ENCODE data around the gene SFRP2.

The SFRP2 gene

DNA sequence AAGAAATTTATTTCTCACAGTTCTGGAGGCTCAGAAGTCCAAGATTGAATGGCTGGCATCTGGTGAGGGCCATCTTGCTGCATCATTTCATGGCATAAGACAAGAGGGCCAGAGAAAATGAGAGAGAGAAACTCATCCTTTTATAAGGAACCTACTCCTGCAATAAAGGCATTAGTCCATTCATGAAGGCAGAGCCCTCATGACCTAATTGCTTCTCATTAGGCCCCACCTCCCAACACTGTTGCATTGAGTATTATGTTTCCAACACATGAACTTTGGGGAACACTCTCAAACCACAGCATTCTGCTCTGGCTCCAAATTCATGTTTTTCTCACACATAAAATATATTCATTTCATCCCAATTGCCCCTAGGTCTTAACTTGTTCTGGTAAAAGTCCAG is 43.2 kb downstream of the SFRP2 start:
- H3K4me1 ChIP-seq (ENCODE audit: control insufficient read depth, insufficient read depth, low read depth, low read length), result peaks cover 4% of the 10 kb centered on the region
- peaks cover 0 to 4% of the 10 kb centered on the region in 2 experiments for H3K27me3 ChIP-seq (ENCODE audit: control insufficient read depth in 1 of 2, insufficient read depth in 1 of 2, low read length in 2 of 2)
- no peak overlapping the region for H2BK12ac ChIP-seq (ENCODE audit: low read length in 2 of 2)
- H2BK5ac ChIP-seq (ENCODE audit: low read depth, low read length, poor library complexity, severe bottlenecking), result no peak overlapping the region
- no peak overlapping the region for H2AFZ ChIP-seq (ENCODE audit: low read depth, low read length)
- no peak overlapping the region for H3K4me2 ChIP-seq (ENCODE audit: low read length, poor library complexity, severe bottlenecking)
- no peak overlapping the region for H3K23ac ChIP-seq (ENCODE audit: low read length in 2 of 2)
- H3K9me3 ChIP-seq (ENCODE audit: control insufficient read depth, low read length), result peaks cover 3% of the 10 kb centered on the region
- no peaks in the 10 kb centered on the region for H3K36me3 ChIP-seq (ENCODE audit: control insufficient read depth in 1 of 2, insufficient read depth in 2 of 2, low read depth in 1 of 2, low read length in 2 of 2)
- no peak overlapping the region for H3K4me3 ChIP-seq (ENCODE audit: insufficient read depth in 1 of 2, low read depth in 1 of 2, low read length in 2 of 2)
- H3K9ac ChIP-seq (ENCODE audit: low read length), result no peak overlapping the region
- no peak overlapping the region for H3K4ac ChIP-seq (ENCODE audit: low read depth in 1 of 2, low read length in 2 of 2)
- H4K8ac ChIP-seq (ENCODE audit: low read length), result no peak overlapping the region
- no peaks in the 10 kb centered on the region for H3K79me1 ChIP-seq (replicated peaks; ENCODE audit: low read length, poor library complexity, severe bottlenecking)
- no peak overlapping the region for H3K18ac ChIP-seq (ENCODE audit: low read depth in 1 of 2, low read length in 2 of 2)
- no peak overlapping the region for H2BK120ac ChIP-seq (ENCODE audit: low read depth, low read length)
- H3K14ac ChIP-seq (ENCODE audit: low read length in 2 of 2), result no peak overlapping the region
- DNase-seq, result no peak
- no peak overlapping the region for H3K27ac ChIP-seq (ENCODE audit: low read length, poor library complexity, severe bottlenecking)
- no peak overlapping the region for H2AK5ac ChIP-seq (ENCODE audit: low read length, severe bottlenecking)
- no peak overlapping the region for H2BK15ac ChIP-seq (ENCODE audit: low read depth, poor library complexity, severe bottlenecking)
- H4K91ac ChIP-seq (ENCODE audit: low read length), result no peak overlapping the region

GRCh38 chr4:153741541-153741940 is 47.3 kb downstream of the SFRP2 start:
- Histone ChIP-seq H2BK120ac (ENCODE audit: low read depth, low read length) (no peak overlapping the region), H3K23ac (ENCODE audit: low read length in 2 of 2) (no peak overlapping the region), H3K18ac (ENCODE audit: low read depth in 1 of 2, low read length in 2 of 2) (no peak overlapping the region), H3K36me3 (ENCODE audit: control insufficient read depth in 1 of 2, insufficient read depth in 2 of 2, low read depth in 1 of 2, low read length in 2 of 2) (no peaks in the 10 kb centered on the region), H4K91ac (ENCODE audit: low read length) (no peak overlapping the region), H3K4me2 (ENCODE audit: low read length, poor library complexity, severe bottlenecking) (no peak overlapping the region), H2BK5ac (ENCODE audit: low read depth, low read length, poor library complexity, severe bottlenecking) (no peak overlapping the region), H4K8ac (ENCODE audit: low read length) (no peak overlapping the region), H3K9ac (ENCODE audit: low read length) (no peak overlapping the region), H3K14ac (ENCODE audit: low read length in 2 of 2) (no peak overlapping the region), H2BK15ac (ENCODE audit: low read depth, poor library complexity, severe bottlenecking) (no peak overlapping the region), H3K4ac (ENCODE audit: low read depth in 1 of 2, low read length in 2 of 2) (no peak overlapping the region), H3K27me3 (ENCODE audit: control insufficient read depth in 1 of 2, insufficient read depth in 1 of 2, low read length in 2 of 2) (peaks cover 0 to 4% of the 10 kb centered on the region in 2 experiments), H3K27ac (ENCODE audit: low read length, poor library complexity, severe bottlenecking) (no peak overlapping the region), H3K9me3 (ENCODE audit: control insufficient read depth, low read length) (peaks cover 3% of the 10 kb centered on the region), H3K79me1 (replicated peaks; ENCODE audit: low read length, poor library complexity, severe bottlenecking) (no peaks in the 10 kb centered on the region), H2AK5ac (ENCODE audit: low read length, severe bottlenecking) (no peak overlapping the region), H2BK12ac (ENCODE audit: low read length in 2 of 2) (no peak overlapping the region), H2AFZ (ENCODE audit: low read depth, low read length) (no peak overlapping the region), H3K4me1 (ENCODE audit: control insufficient read depth, insufficient read depth, low read depth, low read length) (no peaks in the 10 kb centered on the region), H3K4me3 (ENCODE audit: insufficient read depth in 1 of 2, low read depth in 1 of 2, low read length in 2 of 2) (no peak overlapping the region)
- DNase-seq, result no peak
- WGBS, result no CpG with 5 or more reads among the region's 2 CpGs

GRCh38 chr4:153735906-153736461 is 52.9 kb downstream of the SFRP2 start:
- H3K27me3 ChIP-seq (ENCODE audit: control insufficient read depth in 1 of 2, insufficient read depth in 1 of 2, low read length in 2 of 2), result peaks cover 0 to 2% of the 10 kb centered on the region in 2 experiments
- H3K79me1 ChIP-seq (replicated peaks; ENCODE audit: low read length, poor library complexity, severe bottlenecking), result no peaks in the 10 kb centered on the region
- no peak overlapping the region for H3K23ac ChIP-seq (ENCODE audit: low read length in 2 of 2)
- H3K4me2 ChIP-seq (ENCODE audit: low read length, poor library complexity, severe bottlenecking), result no peak overlapping the region
- H3K9me3 ChIP-seq (ENCODE audit: control insufficient read depth, low read length), result peaks cover 1% of the 10 kb centered on the region
- no peaks in the 10 kb centered on the region for H3K36me3 ChIP-seq (ENCODE audit: control insufficient read depth in 1 of 2, insufficient read depth in 2 of 2, low read depth in 1 of 2, low read length in 2 of 2)
- no peak overlapping the region for H4K8ac ChIP-seq (ENCODE audit: low read length)
- no peak overlapping the region for H2BK15ac ChIP-seq (ENCODE audit: low read depth, poor library complexity, severe bottlenecking)
- no peak overlapping the region for H2AFZ ChIP-seq (ENCODE audit: low read depth, low read length)
- H3K27ac ChIP-seq (ENCODE audit: low read length, poor library complexity, severe bottlenecking), result no peak overlapping the region
- H2BK12ac ChIP-seq (ENCODE audit: low read length in 2 of 2), result no peak overlapping the region
- H2AK5ac ChIP-seq (ENCODE audit: low read length, severe bottlenecking), result no peak overlapping the region
- H3K14ac ChIP-seq (ENCODE audit: low read length in 2 of 2), result no peak overlapping the region
- H3K4ac ChIP-seq (ENCODE audit: low read depth in 1 of 2, low read length in 2 of 2), result no peak overlapping the region
- no peak for DNase-seq
- H3K9ac ChIP-seq (ENCODE audit: low read length), result no peak overlapping the region
- no peaks in the 10 kb centered on the region for H3K4me1 ChIP-seq (ENCODE audit: control insufficient read depth, insufficient read depth, low read depth, low read length)
- no peak overlapping the region for H2BK5ac ChIP-seq (ENCODE audit: low read depth, low read length, poor library complexity, severe bottlenecking)
- H3K4me3 ChIP-seq (ENCODE audit: insufficient read depth in 1 of 2, low read depth in 1 of 2, low read length in 2 of 2), result no peak overlapping the region
- no peak overlapping the region for H3K18ac ChIP-seq (ENCODE audit: low read depth in 1 of 2, low read length in 2 of 2)
- no peak overlapping the region for H2BK120ac ChIP-seq (ENCODE audit: low read depth, low read length)
- no peak overlapping the region for H4K91ac ChIP-seq (ENCODE audit: low read length)

DNA sequence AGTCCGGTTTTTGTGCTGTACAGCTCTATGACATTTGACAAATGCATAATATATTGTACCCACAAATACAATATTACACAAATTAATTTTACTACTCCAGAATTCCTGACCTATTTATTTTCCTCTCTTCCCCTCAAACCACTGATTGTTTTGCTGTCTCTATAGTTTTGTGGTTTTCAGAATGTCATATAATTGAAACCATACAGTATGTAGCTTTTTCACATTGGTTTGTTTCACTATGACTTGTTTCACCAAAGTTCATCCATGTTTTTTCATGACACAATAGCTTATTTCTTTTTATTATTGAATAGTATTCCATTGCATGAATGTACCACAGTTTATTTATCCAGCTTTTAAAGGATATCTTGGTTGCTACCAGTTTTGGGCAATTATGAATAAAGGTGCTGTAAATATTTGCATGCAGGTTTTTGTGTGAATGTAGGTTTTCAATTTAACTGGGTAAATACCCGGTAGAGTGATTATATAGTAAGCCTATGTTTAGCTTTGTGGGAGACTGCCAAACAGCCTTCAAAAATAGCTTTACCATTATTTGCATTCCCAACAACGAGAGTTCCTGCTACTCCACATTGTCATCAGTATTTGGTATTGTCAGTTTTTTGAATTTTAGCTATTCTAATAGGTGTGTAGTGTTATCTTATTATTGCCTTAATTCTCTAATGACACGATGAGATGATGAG is 55.0 kb downstream of the SFRP2 start:
- peaks cover 0 to 8% of the 10 kb centered on the region in 2 experiments for H3K27me3 ChIP-seq (ENCODE audit: control insufficient read depth in 1 of 2, insufficient read depth in 1 of 2, low read length in 2 of 2)
- no peak overlapping the region for H2BK15ac ChIP-seq (ENCODE audit: low read depth, poor library complexity, severe bottlenecking)
- H3K9me3 ChIP-seq (ENCODE audit: control insufficient read depth, low read length), result no peaks in the 10 kb centered on the region
- no peak overlapping the region for H3K4ac ChIP-seq (ENCODE audit: low read depth in 1 of 2, low read length in 2 of 2)
- H2BK120ac ChIP-seq (ENCODE audit: low read depth, low read length), result no peak overlapping the region
- H3K14ac ChIP-seq (ENCODE audit: low read length in 2 of 2), result no peak overlapping the region
- H4K8ac ChIP-seq (ENCODE audit: low read length), result no peak overlapping the region
- no peak overlapping the region for H3K23ac ChIP-seq (ENCODE audit: low read length in 2 of 2)
- H3K18ac ChIP-seq (ENCODE audit: low read depth in 1 of 2, low read length in 2 of 2), result no peak overlapping the region
- 100% methylated on average over 1 of the region's 4 CpGs for WGBS
- no peak overlapping the region for H2BK12ac ChIP-seq (ENCODE audit: low read length in 2 of 2)
- no peak overlapping the region for H4K91ac ChIP-seq (ENCODE audit: low read length)
- no peak overlapping the region for H3K4me3 ChIP-seq (ENCODE audit: insufficient read depth in 1 of 2, low read depth in 1 of 2, low read length in 2 of 2)
- no peak overlapping the region for H3K4me2 ChIP-seq (ENCODE audit: low read length, poor library complexity, severe bottlenecking)
- no peaks in the 10 kb centered on the region for H3K36me3 ChIP-seq (ENCODE audit: control insufficient read depth in 1 of 2, insufficient read depth in 2 of 2, low read depth in 1 of 2, low read length in 2 of 2)
- H2AFZ ChIP-seq (ENCODE audit: low read depth, low read length), result no peak overlapping the region
- H3K9ac ChIP-seq (ENCODE audit: low read length), result no peak overlapping the region
- H2BK5ac ChIP-seq (ENCODE audit: low read depth, low read length, poor library complexity, severe bottlenecking), result no peak overlapping the region
- no peak overlapping the region for H3K27ac ChIP-seq (ENCODE audit: low read length, poor library complexity, severe bottlenecking)
- no peak for DNase-seq
- H2AK5ac ChIP-seq (ENCODE audit: low read length, severe bottlenecking), result no peak overlapping the region
- H3K4me1 ChIP-seq (ENCODE audit: control insufficient read depth, insufficient read depth, low read depth, low read length), result no peaks in the 10 kb centered on the region
- no peaks in the 10 kb centered on the region for H3K79me1 ChIP-seq (replicated peaks; ENCODE audit: low read length, poor library complexity, severe bottlenecking)

Data from mesenchymal stem cell (in vitro differentiated cells and primary cell).